Measurements from ENCODE around the gene EPG5.

The EPG5 gene

GRCh38 chr18:45876161-45876560, 91.0 kb downstream of the EPG5 start:
- Mint-ChIP-seq H3K36me3 (ENCODE audit: low read depth) (peaks cover 70% of the 10 kb centered on the region), H3K4me1 (ENCODE audit: low read depth) (peaks cover 41% of the 10 kb centered on the region), H3K27ac (no peak overlapping the region), H3K4me3 (no peak overlapping the region), H3K9me3 (peaks cover 14% of the 10 kb centered on the region), H3K27me3 (no peaks in the 10 kb centered on the region)

- peaks cover 38% of the 10 kb centered on the region for H3K4me1 Mint-ChIP-seq (ENCODE audit: low read depth)
- no peaks in the 10 kb centered on the region for H3K27me3 Mint-ChIP-seq
- peak overlapping the region; percentile 29 for H3K4me3 Mint-ChIP-seq
- peaks cover 75% of the 10 kb centered on the region for H3K36me3 Mint-ChIP-seq (ENCODE audit: low read depth)
- peak overlapping the region; percentile 96 for H3K27ac Mint-ChIP-seq
- peaks cover 14% of the 10 kb centered on the region for H3K9me3 Mint-ChIP-seq
Measured at GRCh38 chr18:45874491-45875184, 92.5 kb downstream of the EPG5 start.

GRCh38 chr18:45871431-45872084, 95.6 kb downstream of the EPG5 start:
- Mint-ChIP-seq H3K4me3 (no peak overlapping the region), H3K36me3 (ENCODE audit: low read depth) (peaks cover 81% of the 10 kb centered on the region), H3K27me3 (no peaks in the 10 kb centered on the region), H3K4me1 (ENCODE audit: low read depth) (peaks cover 37% of the 10 kb centered on the region), H3K9me3 (peaks cover 14% of the 10 kb centered on the region), H3K27ac (no peak overlapping the region)

GRCh38 chr18:45870419-45870818, 96.7 kb downstream of the EPG5 start:
- H3K27ac Mint-ChIP-seq = no peak overlapping the region
- no peaks in the 10 kb centered on the region for H3K27me3 Mint-ChIP-seq
- H3K4me1 Mint-ChIP-seq (ENCODE audit: low read depth) = peaks cover 35% of the 10 kb centered on the region
- H3K9me3 Mint-ChIP-seq = peaks cover 13% of the 10 kb centered on the region
- H3K4me3 Mint-ChIP-seq = no peak overlapping the region
- H3K36me3 Mint-ChIP-seq (ENCODE audit: low read depth) = peaks cover 82% of the 10 kb centered on the region

GRCh38 chr18:45865466-45865865, 101.7 kb downstream of the EPG5 start:
- Mint-ChIP-seq H3K27me3 (no peaks in the 10 kb centered on the region), H3K27ac (no peak overlapping the region), H3K36me3 (ENCODE audit: low read depth) (peaks cover 88% of the 10 kb centered on the region), H3K4me1 (ENCODE audit: low read depth) (peaks cover 6% of the 10 kb centered on the region), H3K4me3 (no peak overlapping the region), H3K9me3 (no peaks in the 10 kb centered on the region)

- no peaks in the 10 kb centered on the region for H3K9me3 Mint-ChIP-seq
- H3K4me3 Mint-ChIP-seq = no peak overlapping the region
- no peaks in the 10 kb centered on the region for H3K27me3 Mint-ChIP-seq
- peaks cover 88% of the 10 kb centered on the region for H3K36me3 Mint-ChIP-seq (ENCODE audit: low read depth)
- no peak overlapping the region for H3K27ac Mint-ChIP-seq
- peaks cover 6% of the 10 kb centered on the region for H3K4me1 Mint-ChIP-seq (ENCODE audit: low read depth)
Measured at GRCh38 chr18:45864081-45864480, 103.0 kb downstream of the EPG5 start.

- Mint-ChIP-seq H3K4me3 (no peak overlapping the region), H3K9me3 (no peaks in the 10 kb centered on the region), H3K4me1 (ENCODE audit: low read depth) (peaks cover 6% of the 10 kb centered on the region), H3K36me3 (ENCODE audit: low read depth) (peaks cover 93% of the 10 kb centered on the region), H3K27me3 (no peaks in the 10 kb centered on the region), H3K27ac (no peak overlapping the region)
Measured at GRCh38 chr18:45863469-45863868, 103.7 kb downstream of the EPG5 start.

- Mint-ChIP-seq H3K4me1 (ENCODE audit: low read depth) (peaks cover 6% of the 10 kb centered on the region), H3K27me3 (no peaks in the 10 kb centered on the region), H3K27ac (no peak overlapping the region), H3K9me3 (no peaks in the 10 kb centered on the region), H3K4me3 (no peak overlapping the region), H3K36me3 (ENCODE audit: low read depth) (peaks cover 96% of the 10 kb centered on the region)
Measured at GRCh38 chr18:45861926-45862325, 105.2 kb downstream of the EPG5 start.

GRCh38 chr18:45860971-45861370, 106.2 kb downstream of the EPG5 start:
- Mint-ChIP-seq H3K4me3 (no peak overlapping the region), H3K9me3 (no peaks in the 10 kb centered on the region), H3K27ac (no peak overlapping the region), H3K4me1 (ENCODE audit: low read depth) (peaks cover 6% of the 10 kb centered on the region), H3K36me3 (ENCODE audit: low read depth) (peaks cover 94% of the 10 kb centered on the region), H3K27me3 (no peaks in the 10 kb centered on the region)

- Mint-ChIP-seq H3K4me3 (no peak overlapping the region), H3K36me3 (ENCODE audit: low read depth) (peaks cover 94% of the 10 kb centered on the region), H3K4me1 (ENCODE audit: low read depth) (peaks cover 6% of the 10 kb centered on the region), H3K9me3 (no peaks in the 10 kb centered on the region), H3K27me3 (no peaks in the 10 kb centered on the region), H3K27ac (no peak overlapping the region)
Measured at GRCh38 chr18:45860492-45860891, 106.6 kb downstream of the EPG5 start.

- H3K9me3 Mint-ChIP-seq = no peaks in the 10 kb centered on the region
- peaks cover 6% of the 10 kb centered on the region for H3K4me1 Mint-ChIP-seq (ENCODE audit: low read depth)
- H3K27me3 Mint-ChIP-seq = no peaks in the 10 kb centered on the region
- H3K27ac Mint-ChIP-seq = no peak overlapping the region
- no peak overlapping the region for H3K4me3 Mint-ChIP-seq
- peaks cover 88% of the 10 kb centered on the region for H3K36me3 Mint-ChIP-seq (ENCODE audit: low read depth)
Measured at GRCh38 chr18:45859334-45859733, 107.8 kb downstream of the EPG5 start.

GRCh38 chr18:45856531-45856930, 110.6 kb downstream of the EPG5 start:
- H3K27ac Mint-ChIP-seq = no peak overlapping the region
- H3K9me3 Mint-ChIP-seq = no peaks in the 10 kb centered on the region
- H3K4me3 Mint-ChIP-seq = no peak overlapping the region
- peaks cover 81% of the 10 kb centered on the region for H3K36me3 Mint-ChIP-seq (ENCODE audit: low read depth)
- H3K27me3 Mint-ChIP-seq = no peaks in the 10 kb centered on the region
- H3K4me1 Mint-ChIP-seq (ENCODE audit: low read depth) = no peaks in the 10 kb centered on the region

GRCh38 chr18:45854036-45854586, 113.0 kb downstream of the EPG5 start:
- H3K4me3 Mint-ChIP-seq = no peak overlapping the region
- peaks cover 68% of the 10 kb centered on the region for H3K36me3 Mint-ChIP-seq (ENCODE audit: low read depth)
- H3K4me1 Mint-ChIP-seq (ENCODE audit: low read depth) = no peaks in the 10 kb centered on the region
- H3K27me3 Mint-ChIP-seq = no peaks in the 10 kb centered on the region
- no peak overlapping the region for H3K27ac Mint-ChIP-seq
- H3K9me3 Mint-ChIP-seq = no peaks in the 10 kb centered on the region

- Mint-ChIP-seq H3K27me3 (no peaks in the 10 kb centered on the region), H3K36me3 (ENCODE audit: low read depth) (peaks cover 53% of the 10 kb centered on the region), H3K4me1 (ENCODE audit: low read depth) (peaks cover 10% of the 10 kb centered on the region), H3K27ac (no peak overlapping the region), H3K9me3 (no peaks in the 10 kb centered on the region), H3K4me3 (no peak overlapping the region)
Measured at GRCh38 chr18:45852631-45853030, 114.5 kb downstream of the EPG5 start.

GRCh38 chr18:45851161-45851925, 115.8 kb downstream of the EPG5 start:
- peaks cover 50% of the 10 kb centered on the region for H3K36me3 Mint-ChIP-seq (ENCODE audit: low read depth)
- H3K9me3 Mint-ChIP-seq = no peaks in the 10 kb centered on the region
- no peak overlapping the region for H3K4me3 Mint-ChIP-seq
- H3K27me3 Mint-ChIP-seq = no peaks in the 10 kb centered on the region
- H3K4me1 Mint-ChIP-seq (ENCODE audit: low read depth) = peaks cover 22% of the 10 kb centered on the region
- no peak overlapping the region for H3K27ac Mint-ChIP-seq
